GM12873 (cell line): Measurements from ENCODE around the gene AKNA.

Experiments used
- CTCF ChIP-seq: IDR thresholded peaks from 2 replicates; pipeline ENCODE4 v1.5.1; 2012; ENCODE audit warnings: low read depth, mild to moderate bottlenecking, moderate library complexity, low read length, control low read depth; ENCODE audit not compliant: insufficient read depth; ENCODE audit errors: missing control alignments

AKNA gene

GRCh38 chr9:114374936-114375335 lies 12.8 kb downstream of the AKNA start:
- TF ChIP-seq CTCF = no peak

GRCh38 chr9:114373960-114374730 lies 13.6 kb downstream of the AKNA start:
- no peak for TF ChIP-seq CTCF

GRCh38 chr9:114372921-114373448 lies 14.8 kb downstream of the AKNA start:
- no peak for TF ChIP-seq CTCF

- TF ChIP-seq CTCF = no peak
Measured at GRCh38 chr9:114371973-114372917, 15.5 kb downstream of the AKNA start.

- no peak for TF ChIP-seq CTCF
Measured at GRCh38 chr9:114371343-114371944, 16.3 kb downstream of the AKNA start.

GRCh38 chr9:114370968-114371320 lies 16.8 kb downstream of the AKNA start:
- TF ChIP-seq CTCF = no peak
